MM.1S (cell line): ENCODE results near the gene IGSF5.

Experiments
- EZH2phosphoT487 ChIP-seq: fragments of 300-600 bp; sonication (generic); IDR thresholded peaks from 2 replicates; pipeline ENCODE4 v1.6.1; 2018; ENCODE audit warnings: antibody characterized with exemption, low read length
- TF ChIP-seq, protein P1 (sequence below): fragments of 300-600 bp; sonication (generic); IDR thresholded peaks from 2 replicates; pipeline ENCODE4 v1.5.1; 2016; ENCODE audit warnings: antibody characterized with exemption, low read length, mixed read lengths

DNA sequence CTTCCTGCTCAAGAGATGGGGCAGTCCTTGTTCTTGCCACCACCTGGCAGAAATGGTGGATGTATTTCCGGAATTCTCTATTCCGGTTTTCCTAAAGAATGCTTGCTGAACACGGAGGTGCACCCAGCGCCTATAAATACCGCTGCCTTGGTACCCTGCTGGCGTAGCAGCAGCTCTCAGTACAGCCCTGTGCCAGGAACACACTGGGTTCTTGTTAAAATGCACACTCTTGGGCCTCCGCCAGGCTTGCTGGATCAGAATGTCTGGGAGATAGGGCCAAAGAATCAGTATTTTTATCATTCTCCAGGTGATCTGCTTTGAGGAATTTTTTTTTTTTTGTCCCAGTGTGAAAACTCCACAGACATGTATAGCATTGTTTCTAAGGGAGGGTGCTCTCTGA is 54.2 kb downstream of the IGSF5 start:
- TF ChIP-seq, protein P1, sequence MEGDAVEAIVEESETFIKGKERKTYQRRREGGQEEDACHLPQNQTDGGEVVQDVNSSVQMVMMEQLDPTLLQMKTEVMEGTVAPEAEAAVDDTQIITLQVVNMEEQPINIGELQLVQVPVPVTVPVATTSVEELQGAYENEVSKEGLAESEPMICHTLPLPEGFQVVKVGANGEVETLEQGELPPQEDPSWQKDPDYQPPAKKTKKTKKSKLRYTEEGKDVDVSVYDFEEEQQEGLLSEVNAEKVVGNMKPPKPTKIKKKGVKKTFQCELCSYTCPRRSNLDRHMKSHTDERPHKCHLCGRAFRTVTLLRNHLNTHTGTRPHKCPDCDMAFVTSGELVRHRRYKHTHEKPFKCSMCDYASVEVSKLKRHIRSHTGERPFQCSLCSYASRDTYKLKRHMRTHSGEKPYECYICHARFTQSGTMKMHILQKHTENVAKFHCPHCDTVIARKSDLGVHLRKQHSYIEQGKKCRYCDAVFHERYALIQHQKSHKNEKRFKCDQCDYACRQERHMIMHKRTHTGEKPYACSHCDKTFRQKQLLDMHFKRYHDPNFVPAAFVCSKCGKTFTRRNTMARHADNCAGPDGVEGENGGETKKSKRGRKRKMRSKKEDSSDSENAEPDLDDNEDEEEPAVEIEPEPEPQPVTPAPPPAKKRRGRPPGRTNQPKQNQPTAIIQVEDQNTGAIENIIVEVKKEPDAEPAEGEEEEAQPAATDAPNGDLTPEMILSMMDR, result no peak
- no peak for TF ChIP-seq EZH2phosphoT487
